Vagina (tissue), 2 donors: ENCODE measurements around the gene CRTAC1.

Experiments used
- POLR2AphosphoS5 ChIP-seq, 2 donors: sonication (generic); formaldehyde crosslinking; IDR thresholded peaks; one replicate each; pipeline ENCODE4 v1.9.0; 2017; ENCODE audit warnings: antibody characterized with exemption in 2 of 2, mild to moderate bottlenecking in 2 of 2, low read depth in 1 of 2; ENCODE audit not compliant: insufficient read depth in 1 of 2
- TF ChIP-seq, protein P1 (sequence below), 3 experiments: fragments of 450-650 bp in 2 of 3; fragments of 200-600 bp in 1 of 3; sonication (generic) in 1 of 3; IDR thresholded peaks; one replicate each; pipeline ENCODE4 v1.5.1; 2017 to 2019; ENCODE audit warnings: antibody characterized with exemption in 3 of 3, mild to moderate bottlenecking in 2 of 3, moderate library complexity in 2 of 3

DNA sequence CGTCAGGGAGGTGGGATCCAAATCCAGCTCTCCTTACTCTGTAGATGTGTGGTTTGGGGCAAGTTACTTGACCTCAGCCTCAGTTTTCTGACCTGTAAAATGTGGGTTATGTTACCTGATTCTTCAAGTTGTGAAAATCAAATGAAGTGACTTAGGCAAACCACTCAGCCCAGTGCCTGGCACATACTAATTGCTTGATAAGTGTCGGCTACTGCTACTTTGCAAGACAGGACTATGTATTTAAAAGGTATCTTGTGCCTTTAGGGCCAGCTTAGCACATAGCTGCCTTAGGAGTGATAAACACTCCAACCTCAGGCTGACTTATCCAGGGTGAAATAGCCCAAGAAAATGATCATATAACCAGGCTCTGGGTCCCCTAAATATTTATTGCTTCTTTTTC lies 137.9 kb downstream of the CRTAC1 start:
- TF ChIP-seq, protein P1, sequence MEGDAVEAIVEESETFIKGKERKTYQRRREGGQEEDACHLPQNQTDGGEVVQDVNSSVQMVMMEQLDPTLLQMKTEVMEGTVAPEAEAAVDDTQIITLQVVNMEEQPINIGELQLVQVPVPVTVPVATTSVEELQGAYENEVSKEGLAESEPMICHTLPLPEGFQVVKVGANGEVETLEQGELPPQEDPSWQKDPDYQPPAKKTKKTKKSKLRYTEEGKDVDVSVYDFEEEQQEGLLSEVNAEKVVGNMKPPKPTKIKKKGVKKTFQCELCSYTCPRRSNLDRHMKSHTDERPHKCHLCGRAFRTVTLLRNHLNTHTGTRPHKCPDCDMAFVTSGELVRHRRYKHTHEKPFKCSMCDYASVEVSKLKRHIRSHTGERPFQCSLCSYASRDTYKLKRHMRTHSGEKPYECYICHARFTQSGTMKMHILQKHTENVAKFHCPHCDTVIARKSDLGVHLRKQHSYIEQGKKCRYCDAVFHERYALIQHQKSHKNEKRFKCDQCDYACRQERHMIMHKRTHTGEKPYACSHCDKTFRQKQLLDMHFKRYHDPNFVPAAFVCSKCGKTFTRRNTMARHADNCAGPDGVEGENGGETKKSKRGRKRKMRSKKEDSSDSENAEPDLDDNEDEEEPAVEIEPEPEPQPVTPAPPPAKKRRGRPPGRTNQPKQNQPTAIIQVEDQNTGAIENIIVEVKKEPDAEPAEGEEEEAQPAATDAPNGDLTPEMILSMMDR (IDR thresholded peaks at IDR 0.05) = no peak
- no peak for TF ChIP-seq POLR2AphosphoS5 (IDR thresholded peaks at IDR 0.05; ENCODE audit: insufficient read depth in 1 of 2, low read depth in 1 of 2)
